Stimulated activated CD8-positive, alpha-beta memory T cell treated with anti-CD3 and anti-CD28 coated beads, Interleukin-15, amount 100 ng/mL, for 48 hours (primary cell): ENCODE data around the gene PLD5.
"Not testable (repeated sequence)": the region's sequence is repeated elsewhere in the genome, so short reads cannot be mapped to it uniquely, and the experiment has no call there.

Experiments
- DNase-seq, 2 donors: peaks; one replicate each; pipeline ENCODE4 v3.0.0-alpha.2; 2020; ENCODE audit warnings: low read depth in 2 of 2

PLD5 gene

GRCh38 chr1:242162140-242162539, 362.4 kb downstream of the PLD5 start:
- no peak for DNase-seq

DNA sequence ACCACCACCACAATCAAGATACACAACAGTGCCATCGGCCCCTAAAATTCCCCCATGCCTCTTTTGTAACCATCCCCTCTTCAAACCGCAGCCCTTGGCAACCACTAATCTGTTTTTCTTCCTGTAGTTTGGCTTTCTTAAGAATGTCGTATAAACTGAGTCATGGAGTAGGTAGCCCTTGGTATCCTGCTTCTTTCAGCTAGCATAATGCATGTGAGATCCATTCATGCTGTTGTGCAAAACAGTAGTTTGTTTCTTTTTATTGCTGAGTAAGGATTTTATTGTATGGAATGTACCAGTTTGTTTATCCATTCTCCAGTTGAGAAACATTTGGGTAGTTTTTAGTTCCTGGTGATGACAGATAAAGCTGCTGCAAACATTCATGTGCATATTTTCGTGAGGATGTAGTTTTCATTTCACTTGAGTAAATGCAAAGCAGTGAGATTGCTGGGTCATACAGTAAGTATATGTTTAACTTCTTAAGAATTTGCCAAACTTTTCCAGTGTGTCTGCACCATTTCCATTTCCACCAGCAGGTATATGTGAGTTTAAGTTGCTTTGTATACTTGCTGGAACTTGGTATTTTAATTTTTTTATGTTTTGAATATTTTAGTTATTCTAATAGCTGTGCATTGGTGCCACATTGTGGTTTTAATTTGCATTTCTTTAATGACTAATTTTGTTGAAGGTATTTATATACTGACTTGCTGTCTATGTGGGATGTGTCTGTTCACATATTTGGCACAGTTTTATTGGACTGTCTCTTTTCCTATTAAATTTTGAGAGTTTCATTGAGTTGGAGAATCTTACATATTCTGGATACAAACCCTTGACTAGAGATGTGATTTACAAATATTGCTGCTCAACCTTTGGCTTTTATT, 377.2 kb downstream of the PLD5 start:
- DNase-seq = no peak

DNA sequence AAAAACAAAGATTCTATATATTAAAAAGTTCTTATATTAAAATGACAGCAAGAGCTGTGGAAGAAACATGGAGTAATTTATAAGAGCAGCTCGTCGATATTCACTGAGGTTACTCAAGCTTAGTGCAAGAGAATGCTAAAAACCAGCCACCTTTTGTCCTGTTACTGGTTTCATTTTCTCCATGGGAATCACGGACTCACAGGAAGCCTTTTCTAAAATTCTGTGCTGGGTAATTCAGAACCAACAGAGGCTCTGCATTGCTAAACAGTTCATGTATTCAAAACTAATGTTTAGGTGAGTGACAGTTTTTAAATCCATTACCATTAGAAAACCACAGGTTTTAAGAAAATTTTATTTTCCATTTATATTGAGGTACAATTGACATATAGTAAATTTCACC, 377.8 kb downstream of the PLD5 start:
- DNase-seq = no peak

GRCh38 chr1:242140836-242141235, 383.7 kb downstream of the PLD5 start:
- DNase-seq = no peak

DNA sequence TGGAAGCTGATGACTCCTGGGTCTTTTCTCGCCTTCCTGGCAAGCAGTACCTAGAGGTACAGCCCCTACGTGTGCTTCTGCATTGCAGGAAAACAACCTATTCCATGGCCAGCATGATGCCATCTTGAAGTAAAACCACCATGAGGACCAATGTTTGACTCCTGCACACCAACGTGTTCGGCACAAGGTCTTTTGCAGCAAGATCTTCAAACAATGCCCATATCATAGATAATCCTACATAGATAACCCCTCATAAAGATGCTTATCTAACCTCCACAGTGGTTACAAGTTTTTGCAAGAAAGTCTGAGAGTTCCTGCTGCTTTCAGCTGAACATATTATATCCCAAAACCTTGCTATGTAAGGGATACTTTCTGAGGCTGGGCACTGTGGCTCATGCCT, 384.5 kb downstream of the PLD5 start:
- DNase-seq = no peak

DNA sequence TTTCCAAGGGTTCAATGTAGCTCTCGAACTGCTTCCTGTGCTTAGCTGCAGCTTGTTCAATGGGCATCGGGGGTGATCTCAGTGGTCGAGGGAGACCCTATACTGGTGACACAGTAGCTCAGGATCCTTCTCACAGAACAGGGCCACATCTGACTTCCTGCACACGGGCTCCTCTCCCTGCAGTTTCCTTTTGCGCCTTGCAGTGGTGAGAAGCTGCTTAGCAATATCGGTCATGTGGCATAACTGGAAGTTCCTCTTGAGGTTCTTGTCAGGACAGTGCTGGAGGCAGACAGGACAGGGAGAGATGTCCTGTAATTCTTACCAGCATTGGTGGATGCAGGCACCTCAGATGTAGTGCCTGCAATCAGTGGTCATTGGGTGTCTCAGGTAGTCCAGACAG, 385.1 kb downstream of the PLD5 start:
- no peak for DNase-seq

DNA sequence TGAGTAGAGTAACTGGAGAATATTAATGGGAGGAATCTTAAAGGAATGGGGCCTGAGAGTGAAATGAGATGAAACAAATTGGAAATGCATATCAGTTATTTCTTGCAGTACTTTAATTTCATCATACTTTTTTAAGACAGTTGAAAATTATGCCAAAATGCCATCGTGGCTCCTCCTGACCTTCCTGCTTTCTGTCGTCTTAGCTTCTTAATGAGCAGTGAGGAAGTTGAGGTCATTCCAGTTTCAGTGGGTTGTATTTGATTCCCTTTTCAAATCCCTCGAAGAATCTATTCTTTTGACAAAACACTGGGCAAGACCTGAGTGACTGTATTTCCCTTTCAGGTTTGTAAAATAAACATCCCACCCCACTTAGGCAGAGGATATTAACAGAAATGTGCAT, 390.7 kb downstream of the PLD5 start:
- DNase-seq = no peak

DNA sequence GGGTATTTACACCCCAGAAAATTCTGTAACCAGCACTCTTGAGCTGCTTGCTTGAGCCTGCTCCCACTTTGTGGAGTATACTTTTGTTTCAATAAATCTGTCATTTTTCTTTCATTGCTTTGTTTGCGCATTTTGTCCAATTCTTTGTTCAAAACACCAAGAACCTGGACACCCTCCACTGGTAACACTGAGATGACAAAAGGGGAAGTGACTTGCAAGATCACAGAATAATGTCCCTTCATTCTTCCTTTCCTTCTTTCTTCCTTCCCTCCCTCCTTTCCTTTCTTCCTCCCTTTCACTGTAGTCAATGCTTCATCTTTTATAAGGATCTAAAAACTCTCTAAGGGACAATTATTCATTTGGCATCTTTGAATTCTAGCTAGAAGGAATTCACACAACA, 391.1 kb downstream of the PLD5 start:
- no peak for DNase-seq

DNA sequence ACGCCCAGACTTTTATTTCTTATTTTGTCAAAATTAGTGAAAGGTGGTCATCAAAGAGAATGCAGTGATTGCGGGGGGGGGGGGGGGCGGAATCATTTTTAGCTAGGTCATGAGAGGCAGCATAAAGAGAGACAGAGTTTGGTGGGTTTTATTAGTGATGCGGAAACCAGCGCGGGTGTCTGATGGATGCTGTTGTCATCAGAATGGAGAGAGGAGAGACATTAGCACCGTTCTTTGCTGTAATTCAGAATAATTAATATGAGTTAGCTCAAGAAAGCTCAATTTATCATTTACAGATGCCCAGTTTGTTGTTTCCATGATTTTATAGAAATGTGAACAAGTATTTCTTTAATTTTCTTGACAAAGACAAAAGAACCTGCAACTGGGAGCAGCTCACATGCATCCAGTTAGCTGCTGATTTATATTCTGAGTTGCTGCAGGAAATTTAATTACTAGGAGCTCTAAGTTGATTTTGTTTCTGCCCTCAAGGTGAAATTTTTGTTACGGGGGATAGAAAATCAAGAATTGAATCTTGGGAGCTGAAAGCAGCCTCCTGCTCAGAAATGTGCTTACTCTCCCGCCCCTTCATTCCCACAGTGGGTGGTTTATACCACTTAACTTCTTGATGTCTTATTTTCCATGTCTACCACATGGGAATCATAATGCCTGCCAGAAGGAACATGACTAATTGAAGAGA, 392.2 kb downstream of the PLD5 start:
- no peak for DNase-seq

- DNase-seq = no peak
Measured at GRCh38 chr1:242128951-242129502, 395.5 kb downstream of the PLD5 start.

DNA sequence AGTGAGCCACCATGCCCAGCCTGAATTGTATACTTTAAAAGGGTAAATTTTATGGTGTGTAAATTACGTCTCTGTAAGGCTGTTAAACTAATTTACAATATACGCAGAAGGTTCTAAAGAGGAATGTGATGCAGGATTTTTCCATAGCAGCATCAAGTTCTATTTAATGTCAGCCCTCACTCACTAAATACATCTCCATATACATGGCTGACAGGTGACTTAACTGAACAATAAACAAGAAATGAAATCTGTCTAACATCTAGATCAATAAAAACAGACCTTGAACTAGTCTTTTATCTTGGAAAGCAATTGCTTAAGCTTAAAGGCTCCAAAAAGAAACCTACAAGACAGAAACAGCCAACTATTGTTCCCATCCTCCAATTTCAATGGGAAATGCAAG, 404.1 kb downstream of the PLD5 start:
- no peak for DNase-seq

DNA sequence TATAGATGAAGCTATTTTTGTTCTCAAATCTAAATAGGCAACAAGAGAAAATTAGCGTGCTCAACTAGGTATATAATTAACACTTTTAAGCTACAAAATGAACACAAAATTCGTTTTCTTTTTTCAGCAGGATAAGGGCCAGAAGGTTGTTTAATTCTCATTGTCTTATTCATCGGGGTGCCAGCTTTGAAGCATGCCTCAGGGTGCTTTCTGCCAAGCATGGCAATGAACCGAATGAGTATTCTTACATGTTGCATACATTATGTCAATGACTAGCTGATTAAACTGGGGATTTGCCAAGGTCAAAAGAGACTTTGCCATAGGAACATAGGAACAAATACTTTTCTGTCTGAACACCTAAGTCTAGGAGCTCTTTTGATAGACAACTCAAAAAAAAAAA, 423.6 kb downstream of the PLD5 start:
- no peak for DNase-seq

GRCh38 chr1:242097283-242097682, 427.2 kb downstream of the PLD5 start:
- not testable (repeated sequence) for DNase-seq

GRCh38 chr1:242093116-242093515, 431.4 kb downstream of the PLD5 start:
- DNase-seq = no peak

DNA sequence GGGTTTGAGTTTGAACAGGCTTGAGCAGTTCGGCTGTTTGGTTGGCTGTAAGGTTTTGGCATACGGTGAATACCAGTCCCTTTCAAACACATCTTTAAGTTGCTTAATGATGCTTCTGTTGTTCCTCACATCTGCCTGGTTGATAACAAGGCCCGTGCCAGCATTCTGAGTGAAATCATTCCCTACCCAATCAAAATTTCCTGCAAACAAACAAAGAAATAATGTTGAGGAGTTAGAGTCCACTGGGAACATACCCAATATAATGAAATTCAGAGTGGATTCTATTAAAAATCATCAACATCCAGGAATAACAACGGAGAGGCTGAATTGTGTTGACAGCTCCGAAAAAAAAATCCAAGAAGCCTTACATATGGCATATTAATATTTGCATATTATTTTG, 434.6 kb downstream of the PLD5 start:
- DNase-seq = no peak

DNA sequence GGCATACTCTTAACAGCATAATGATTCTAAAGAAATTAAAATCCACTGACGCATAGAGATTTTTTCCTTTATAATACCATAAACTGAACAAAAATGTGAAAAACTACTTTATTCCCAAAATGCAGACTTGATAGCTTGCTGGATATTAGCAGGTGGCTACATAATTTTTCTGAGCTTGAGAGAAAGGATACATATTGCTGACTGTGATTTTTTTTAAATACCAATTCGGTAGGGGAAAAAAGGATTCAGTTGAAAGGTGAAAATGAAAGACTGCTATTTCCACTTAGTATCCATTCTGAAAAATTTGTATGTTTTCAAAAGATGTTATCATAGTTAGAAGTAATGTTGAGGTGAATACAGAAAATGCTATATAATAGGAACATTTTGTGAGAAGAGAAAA, 435.6 kb downstream of the PLD5 start:
- DNase-seq = no peak

- no peak for DNase-seq
Measured at GRCh38 chr1:242086706-242087105, 437.8 kb downstream of the PLD5 start.

DNA sequence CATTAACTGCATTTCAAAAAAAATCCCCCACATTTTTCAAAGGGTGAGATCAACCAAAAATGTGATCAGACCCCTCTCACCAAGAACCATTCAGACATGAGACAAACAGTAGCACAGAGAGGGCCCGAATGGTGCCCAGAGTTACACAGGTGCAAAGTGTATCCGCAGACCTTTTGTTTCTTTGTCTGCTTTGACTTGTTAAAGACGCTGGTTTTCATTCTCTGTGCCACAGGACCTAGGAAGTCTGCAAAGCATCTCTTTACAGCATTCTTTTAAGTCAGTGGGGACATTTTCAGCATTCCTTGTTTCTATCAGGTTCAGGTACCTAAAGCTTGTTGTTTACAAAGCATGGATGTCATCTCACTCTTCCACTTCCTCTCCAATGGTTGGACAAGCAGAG, 438.4 kb downstream of the PLD5 start:
- DNase-seq = no peak

DNA sequence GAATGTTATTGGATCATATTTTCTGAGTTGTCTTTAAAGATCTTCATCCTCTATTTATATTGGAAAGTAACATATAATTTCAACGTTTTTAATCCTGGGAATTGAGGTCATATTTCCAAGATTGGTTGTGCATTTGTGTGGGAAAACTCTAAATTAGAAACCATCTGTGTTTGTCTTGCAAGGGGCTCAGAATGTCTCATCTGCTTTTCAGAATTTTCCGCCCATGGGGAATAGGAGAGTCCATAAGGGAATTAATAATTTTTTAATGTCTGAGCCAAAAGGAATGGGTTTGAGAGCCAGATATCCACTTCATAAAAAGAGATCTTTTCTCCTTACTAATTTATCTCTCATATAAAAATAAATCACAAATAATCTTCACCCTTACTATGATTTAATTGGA, 440.8 kb downstream of the PLD5 start:
- DNase-seq = no peak

GRCh38 chr1:242081446-242081845, 443.1 kb downstream of the PLD5 start:
- DNase-seq = no peak

DNA sequence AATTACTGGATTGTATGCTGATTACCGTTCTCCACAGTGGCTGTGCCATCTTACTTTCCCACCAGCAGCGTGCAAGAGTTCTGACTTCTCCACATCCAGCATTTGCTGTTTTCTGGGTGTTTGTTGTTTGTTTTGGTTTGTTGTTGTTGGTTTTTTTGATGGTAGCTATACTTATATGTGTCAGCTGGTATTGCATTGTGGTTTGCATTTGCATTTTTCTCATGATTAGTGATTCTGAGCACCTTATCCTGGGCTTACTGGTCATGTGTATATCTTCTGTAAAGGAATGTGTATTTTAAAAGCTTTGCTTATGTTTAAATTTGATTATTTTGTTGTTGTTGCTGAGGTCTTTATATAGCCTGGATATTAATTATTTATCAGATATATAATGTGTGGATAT, 458.7 kb downstream of the PLD5 start:
- no peak for DNase-seq

- DNase-seq = no peak
Measured at GRCh38 chr1:242062271-242062670, 462.2 kb downstream of the PLD5 start.

DNA sequence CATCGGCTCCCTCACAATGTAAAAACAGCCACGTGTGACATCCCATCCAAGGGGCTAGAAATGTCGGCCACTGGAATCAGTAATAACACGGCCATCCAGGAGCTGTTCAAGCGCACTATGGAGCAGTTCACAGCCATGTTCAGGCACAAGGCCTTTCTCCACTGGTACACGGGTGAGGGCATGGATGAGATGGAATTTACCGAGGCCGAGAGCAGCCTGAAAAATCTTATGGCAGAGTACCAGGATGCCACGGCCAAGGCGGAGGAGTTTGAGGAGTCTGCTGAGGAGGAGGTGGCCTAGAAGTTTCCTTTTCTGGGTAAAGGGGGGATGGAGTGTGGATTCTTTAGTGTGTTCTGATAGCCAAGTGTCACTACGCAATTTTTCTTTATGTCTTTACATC, 464.5 kb downstream of the PLD5 start:
- no peak for DNase-seq
